Osteocyte (in vitro differentiated cells): ENCODE results near the gene FAAP20. TPM values are rescaled to one million over a fixed set of nuclear protein-coding genes. Genes with fewer than 3 reads are reported as not detected.

Experiments
- DNase-seq: peaks from one replicate; pipeline ENCODE4 v3.0.0; 2021; ENCODE audit warnings: mixed read lengths; ENCODE audit not compliant: unreplicated experiment; ENCODE audit errors: extremely low spot score
- H3K27ac Mint-ChIP-seq: one replicate; pipeline ENCODE4 v1.8.0; 2021; ENCODE audit warnings: mild to moderate bottlenecking, mixed read lengths; ENCODE audit not compliant: unreplicated experiment
- H3K27me3 Mint-ChIP-seq: one replicate; pipeline ENCODE4 v1.8.0; 2021; ENCODE audit warnings: mixed read lengths; ENCODE audit not compliant: unreplicated experiment
- H3K36me3 Mint-ChIP-seq: one replicate; pipeline ENCODE4 v1.8.0; 2021; ENCODE audit warnings: mixed read lengths; ENCODE audit not compliant: unreplicated experiment
- H3K4me1 Mint-ChIP-seq: one replicate; pipeline ENCODE4 v1.8.0; 2021; ENCODE audit warnings: mixed read lengths; ENCODE audit not compliant: unreplicated experiment
- H3K4me3 Mint-ChIP-seq: one replicate; pipeline ENCODE4 v1.8.0; 2021; ENCODE audit warnings: mild to moderate bottlenecking, moderate library complexity, mixed read lengths; ENCODE audit not compliant: unreplicated experiment
- H3K9me3 Mint-ChIP-seq: one replicate; pipeline ENCODE4 v1.8.0; 2021; ENCODE audit warnings: mixed read lengths; ENCODE audit not compliant: unreplicated experiment
- CTCF ChIP-seq: fragments of 200-600 bp; sonication (generic); IDR thresholded peaks from 2 replicates; pipeline ENCODE4 v1.5.0; 2021; ENCODE audit warnings: antibody characterized with exemption, mild to moderate bottlenecking, moderate library complexity
- total RNA-seq: library from RNA; stranded (reverse); gene quantifications from 2 replicates; pipeline ENCODE4 v1.2.1, GENCODE V29; 2021

FAAP20 gene
- total RNA-seq, 1 donor from 2014 or later, result 90.4 TPM

DNA sequence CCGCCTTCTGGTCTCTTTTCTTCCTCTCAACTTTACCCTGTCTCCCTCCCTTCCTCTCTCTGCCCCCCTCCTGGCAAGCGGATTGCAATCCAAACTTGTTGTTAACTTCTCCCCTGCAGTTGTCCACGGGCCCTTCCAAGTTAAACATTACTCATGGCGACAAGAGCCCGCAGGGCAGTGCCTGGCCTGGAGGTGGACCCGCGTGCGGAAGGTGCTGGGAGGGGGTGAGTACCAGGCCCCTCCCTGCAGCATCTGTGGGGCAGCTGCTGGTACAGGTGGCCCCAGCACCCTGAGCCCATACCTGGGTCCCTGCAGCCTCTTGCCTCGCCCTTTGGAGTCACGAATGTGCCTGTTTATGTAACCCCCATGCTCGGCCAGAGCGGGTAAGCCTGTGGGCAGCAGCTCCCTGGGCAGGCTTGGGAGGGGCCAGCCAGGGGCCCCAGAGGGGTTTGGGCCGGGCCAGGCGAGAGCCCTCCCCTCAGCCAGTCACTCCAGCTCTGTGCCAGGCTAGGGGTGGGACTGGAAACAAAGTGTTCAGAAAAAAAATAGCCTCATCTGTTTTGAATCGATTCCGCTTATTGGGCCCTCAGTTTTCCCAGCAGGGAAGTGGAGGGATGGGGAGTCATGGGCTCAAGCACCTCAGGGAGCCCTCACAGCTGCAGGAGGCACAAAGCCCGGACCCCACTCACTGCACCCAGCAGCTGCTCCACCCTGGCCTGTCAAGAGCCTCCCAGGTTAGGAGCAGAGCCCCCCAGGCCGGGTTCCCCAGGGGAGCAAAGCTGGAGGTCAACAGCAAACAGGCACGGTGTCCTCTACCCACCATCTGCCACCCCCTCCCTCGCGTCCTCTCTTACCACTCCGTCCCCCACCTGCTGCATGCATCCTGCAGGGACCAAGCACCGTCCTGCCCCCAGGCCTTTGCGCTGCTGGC, 14.0 kb upstream of the FAAP20 start:
- no peaks in the 10 kb centered on the region for H3K36me3 Mint-ChIP-seq
- peaks cover 56% of the 10 kb centered on the region for H3K4me1 Mint-ChIP-seq
- peak overlapping the region; percentile 38 for H3K4me3 Mint-ChIP-seq
- peak; percentile 94 for DNase-seq
- H3K27ac Mint-ChIP-seq, result peak overlapping the region; percentile 89
- TF ChIP-seq CTCF, result peak; percentile 35
- no peaks in the 10 kb centered on the region for H3K27me3 Mint-ChIP-seq
- no peaks in the 10 kb centered on the region for H3K9me3 Mint-ChIP-seq

DNA sequence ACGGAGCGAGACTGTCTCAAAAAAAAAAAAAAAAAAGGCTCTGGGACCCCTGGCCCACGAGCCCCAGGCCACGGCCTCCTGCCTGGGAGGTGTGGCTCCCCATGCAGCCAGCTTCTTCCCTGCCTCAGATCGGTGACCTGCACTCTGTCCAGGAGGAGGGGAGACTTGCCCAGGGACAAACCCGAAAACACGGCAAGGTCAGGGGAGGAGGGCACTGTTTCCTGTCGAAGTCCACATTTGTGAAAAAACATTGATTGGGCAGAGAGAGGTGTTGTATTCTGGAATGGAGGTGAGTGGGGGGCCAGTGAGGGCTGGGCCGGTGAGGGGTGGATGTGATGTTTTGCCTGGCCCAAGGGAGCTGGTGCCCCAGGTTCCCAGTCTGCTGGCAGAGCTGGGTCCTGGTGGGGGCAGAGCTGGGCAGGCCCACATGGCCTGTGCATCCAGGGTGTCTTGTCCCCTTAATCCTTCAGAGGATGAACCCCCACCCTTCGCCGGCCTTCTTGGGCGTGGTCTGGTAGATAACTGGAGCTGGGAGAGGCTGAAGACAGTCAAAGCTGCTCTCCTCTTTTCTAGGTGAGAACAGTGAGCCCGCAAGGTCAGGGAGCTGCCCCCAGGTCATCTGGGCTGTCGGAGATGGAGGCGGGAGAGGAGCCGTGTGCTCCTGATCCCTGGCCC, 12.4 kb upstream of the FAAP20 start:
- H3K4me3 Mint-ChIP-seq, result no peak overlapping the region
- no peaks in the 10 kb centered on the region for H3K36me3 Mint-ChIP-seq
- no peaks in the 10 kb centered on the region for H3K9me3 Mint-ChIP-seq
- DNase-seq, result peak; percentile 81
- H3K4me1 Mint-ChIP-seq, result peaks cover 47% of the 10 kb centered on the region
- H3K27ac Mint-ChIP-seq, result peak overlapping the region; percentile 73
- no peak for TF ChIP-seq CTCF
- no peaks in the 10 kb centered on the region for H3K27me3 Mint-ChIP-seq

DNA sequence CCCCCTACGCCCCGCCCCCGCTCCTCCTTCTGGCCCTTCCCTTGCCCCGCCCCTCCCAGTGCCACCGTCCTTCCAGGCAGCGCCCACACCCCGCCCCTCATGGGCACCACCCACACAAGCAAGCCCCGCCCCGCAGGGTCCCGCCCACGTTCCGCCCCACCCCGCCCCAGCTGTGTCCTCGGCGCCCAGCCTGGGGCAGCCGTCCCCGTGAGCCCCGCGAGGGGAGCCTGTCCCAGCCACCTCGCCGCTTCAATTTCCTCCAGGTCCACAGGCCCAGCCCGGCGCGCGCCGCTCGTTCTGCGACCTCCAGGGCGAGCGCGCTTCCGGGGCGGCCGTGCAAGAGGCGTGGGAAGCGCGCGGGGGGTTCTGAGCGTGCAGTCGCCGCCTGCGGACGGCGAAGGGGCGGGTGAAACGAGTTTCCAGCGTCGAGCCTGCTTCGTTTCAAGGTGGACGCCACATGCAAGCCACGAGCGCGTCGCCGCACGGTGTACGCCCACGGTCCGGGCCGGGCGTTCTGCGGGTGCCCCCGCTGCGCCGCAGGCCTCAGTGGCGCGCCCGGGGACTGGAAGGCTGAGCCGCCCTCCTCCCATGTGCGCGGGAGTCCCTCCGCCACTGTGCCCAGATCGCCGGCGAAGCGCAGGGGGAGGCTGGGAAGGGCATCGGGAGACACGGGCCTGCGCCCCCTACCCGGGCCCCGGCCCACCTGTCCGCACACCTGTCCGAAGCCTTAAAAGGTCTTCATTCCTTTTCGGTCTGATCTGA, 10.8 kb upstream of the FAAP20 start:
- Mint-ChIP-seq H3K9me3 (no peaks in the 10 kb centered on the region), H3K27me3 (no peaks in the 10 kb centered on the region), H3K4me1 (peaks cover 46% of the 10 kb centered on the region), H3K36me3 (no peaks in the 10 kb centered on the region), H3K27ac (no peak overlapping the region), H3K4me3 (no peak overlapping the region)
- peak; percentile 98 for DNase-seq
- no peak for TF ChIP-seq CTCF

DNA sequence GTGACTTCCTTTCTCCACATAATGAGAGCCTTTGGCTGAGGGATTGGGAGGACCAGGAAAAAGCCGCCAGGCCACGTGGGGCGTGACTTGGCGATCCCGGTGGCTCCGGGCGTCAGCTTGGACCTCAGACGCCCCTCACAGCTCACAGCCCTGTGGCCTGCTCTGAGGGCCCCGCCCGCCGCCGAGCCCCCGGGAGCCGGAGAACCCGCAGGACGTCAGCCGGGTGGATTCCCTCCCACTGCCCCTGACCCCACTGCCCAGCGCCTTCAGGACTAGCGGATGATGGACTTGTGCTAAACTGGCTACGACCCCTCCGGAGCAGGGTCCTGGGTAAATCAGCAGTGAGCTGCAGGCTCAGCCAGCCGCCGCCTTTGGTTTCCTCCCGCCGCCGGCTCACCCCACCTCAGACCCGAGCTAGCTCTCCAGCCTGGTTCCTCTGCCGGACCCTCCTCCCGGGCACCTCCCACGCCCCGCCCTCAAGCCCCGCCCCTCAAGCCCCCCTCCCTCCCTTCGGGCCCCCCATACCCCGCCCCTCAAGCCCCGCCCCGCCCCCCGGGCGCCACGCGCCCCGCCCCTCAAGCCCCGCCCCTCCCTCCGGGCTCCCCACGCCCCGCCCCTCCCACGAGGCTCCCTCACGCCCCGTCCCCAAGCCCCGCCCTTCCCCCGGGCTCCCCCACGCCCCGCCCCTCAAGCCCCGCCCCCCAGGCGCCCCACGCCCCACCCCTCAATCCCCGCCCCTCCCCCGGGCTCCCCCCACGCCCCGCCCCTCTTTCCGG, 10.0 kb upstream of the FAAP20 start:
- Mint-ChIP-seq H3K27ac (no peak overlapping the region), H3K9me3 (no peaks in the 10 kb centered on the region), H3K4me1 (peaks cover 43% of the 10 kb centered on the region), H3K4me3 (peak overlapping the region; percentile 71), H3K36me3 (no peaks in the 10 kb centered on the region), H3K27me3 (no peaks in the 10 kb centered on the region)
- TF ChIP-seq CTCF, result no peak
- no peak for DNase-seq
